Neutrophil (primary cell): ENCODE data around the gene RECQL5.

ENCODE experiments used
- H3K27ac ChIP-seq: fragments of 200-600 bp; sonication (generic); 2 replicates; pipeline ENCODE4 v1.5.1; 2016; ENCODE audit warnings: mild to moderate bottlenecking, moderate library complexity
- H3K27me3 ChIP-seq: fragments of 200-600 bp; sonication (generic); 2 replicates; pipeline ENCODE4 v1.6.0; 2016; ENCODE audit warnings: mild to moderate bottlenecking
- H3K36me3 ChIP-seq: fragments of 200-600 bp; sonication (generic); 2 replicates; pipeline ENCODE4 v1.5.1; 2017
- H3K4me1 ChIP-seq, 2 experiments: fragments of 200-600 bp in 1 of 2; sonication (generic) in 1 of 2; 1 replicate in 1 of 2; 2 replicates in 1 of 2; pipeline versions ENCODE4 v1.5.1 to v1.6.1; 2013 to 2016; ENCODE audit warnings: low read depth in 1 of 2, low read length in 1 of 2, mild to moderate bottlenecking in 1 of 2, moderate library complexity in 1 of 2; ENCODE audit not compliant: control insufficient read depth in 1 of 2, insufficient read depth in 1 of 2
- H3K4me3 ChIP-seq, 2 experiments: fragments of 200-600 bp in 1 of 2; sonication (generic) in 1 of 2; 1 replicate in 1 of 2; 2 replicates in 1 of 2; pipeline ENCODE4 v1.5.1; 2013 to 2016; ENCODE audit warnings: low read depth in 1 of 2, low read length in 1 of 2, mild to moderate bottlenecking in 1 of 2, moderate library complexity in 1 of 2
- H3K9me3 ChIP-seq: fragments of 200-600 bp; sonication (generic); 2 replicates; pipeline ENCODE4 v1.5.1; 2016
- TF ChIP-seq, protein P1 (sequence below): fragments of 200-600 bp; sonication (generic); IDR thresholded peaks from 2 replicates; pipeline ENCODE4 v1.5.1; 2016; ENCODE audit warnings: antibody characterized with exemption

Gene RECQL5

DNA sequence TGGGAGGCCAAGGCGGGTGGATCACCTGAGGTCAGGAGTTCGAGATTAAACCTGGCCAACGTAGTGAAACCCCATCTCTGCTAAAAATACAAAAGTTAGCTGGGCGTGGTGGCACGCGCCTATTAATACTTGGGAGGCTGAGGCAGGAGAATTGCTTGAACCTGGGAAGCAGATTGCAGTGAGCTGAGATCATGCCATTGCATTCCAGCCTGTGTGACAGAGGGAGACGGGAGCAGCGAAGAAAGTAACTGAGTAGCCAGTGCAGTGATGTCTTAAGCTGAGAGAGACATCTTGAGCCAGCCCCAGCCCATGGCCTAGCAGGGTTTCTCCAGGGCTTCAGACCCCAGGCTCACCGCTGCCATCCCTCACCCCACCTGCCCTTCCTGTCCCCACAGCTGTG, 43.6 kb downstream of the RECQL5 start:
- peaks cover 100% of the 10 kb centered on the region for H3K36me3 ChIP-seq
- H3K27ac ChIP-seq = no peak overlapping the region
- H3K4me1 ChIP-seq = no peaks in the 10 kb centered on the region
- TF ChIP-seq, protein P1, sequence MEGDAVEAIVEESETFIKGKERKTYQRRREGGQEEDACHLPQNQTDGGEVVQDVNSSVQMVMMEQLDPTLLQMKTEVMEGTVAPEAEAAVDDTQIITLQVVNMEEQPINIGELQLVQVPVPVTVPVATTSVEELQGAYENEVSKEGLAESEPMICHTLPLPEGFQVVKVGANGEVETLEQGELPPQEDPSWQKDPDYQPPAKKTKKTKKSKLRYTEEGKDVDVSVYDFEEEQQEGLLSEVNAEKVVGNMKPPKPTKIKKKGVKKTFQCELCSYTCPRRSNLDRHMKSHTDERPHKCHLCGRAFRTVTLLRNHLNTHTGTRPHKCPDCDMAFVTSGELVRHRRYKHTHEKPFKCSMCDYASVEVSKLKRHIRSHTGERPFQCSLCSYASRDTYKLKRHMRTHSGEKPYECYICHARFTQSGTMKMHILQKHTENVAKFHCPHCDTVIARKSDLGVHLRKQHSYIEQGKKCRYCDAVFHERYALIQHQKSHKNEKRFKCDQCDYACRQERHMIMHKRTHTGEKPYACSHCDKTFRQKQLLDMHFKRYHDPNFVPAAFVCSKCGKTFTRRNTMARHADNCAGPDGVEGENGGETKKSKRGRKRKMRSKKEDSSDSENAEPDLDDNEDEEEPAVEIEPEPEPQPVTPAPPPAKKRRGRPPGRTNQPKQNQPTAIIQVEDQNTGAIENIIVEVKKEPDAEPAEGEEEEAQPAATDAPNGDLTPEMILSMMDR = no peak
- no peaks in the 10 kb centered on the region for H3K27me3 ChIP-seq
- H3K4me3 ChIP-seq = no peak overlapping the region
- no peaks in the 10 kb centered on the region for H3K9me3 ChIP-seq

DNA sequence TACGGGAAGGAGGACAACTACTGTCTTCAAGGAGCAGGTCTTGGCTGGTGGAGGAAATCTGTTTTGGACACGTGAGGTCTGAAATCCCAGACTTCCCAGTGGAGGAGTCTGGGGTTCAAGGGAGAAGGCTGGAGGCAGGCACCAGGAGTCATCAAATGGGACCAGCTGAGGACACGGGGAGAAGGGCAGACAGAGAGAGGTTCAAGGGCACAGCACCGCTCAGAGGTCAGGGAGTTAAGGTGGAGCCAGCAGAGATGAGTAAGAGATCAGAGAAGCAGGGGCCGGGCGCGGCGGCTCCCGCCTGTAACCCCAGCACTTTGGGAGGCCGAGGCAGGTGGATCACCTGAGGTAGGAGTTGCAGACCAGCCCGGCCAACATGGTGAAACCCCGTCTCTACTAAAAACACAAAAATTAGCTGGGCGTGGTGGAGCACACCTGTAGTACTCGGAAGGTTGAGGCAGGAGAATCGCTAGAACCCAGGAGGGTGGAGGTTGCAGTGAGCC, 44.1 kb downstream of the RECQL5 start:
- no peaks in the 10 kb centered on the region for H3K9me3 ChIP-seq
- TF ChIP-seq, protein P1 = no peak

GRCh38 chr17:75622076-75622475, 44.9 kb downstream of the RECQL5 start:
- TF ChIP-seq, protein P1 = no peak
- no peak overlapping the region for H3K4me3 ChIP-seq
- H3K27ac ChIP-seq = no peak overlapping the region
- H3K36me3 ChIP-seq = peaks cover 100% of the 10 kb centered on the region
- no peaks in the 10 kb centered on the region for H3K4me1 ChIP-seq
- H3K9me3 ChIP-seq = no peaks in the 10 kb centered on the region
- H3K27me3 ChIP-seq = no peaks in the 10 kb centered on the region

More for the DNA sequence above, 44.1 kb downstream of the RECQL5 start:
- Histone ChIP-seq H3K4me1 (no peaks in the 10 kb centered on the region), H3K4me3 (no peak overlapping the region), H3K27me3 (no peaks in the 10 kb centered on the region), H3K36me3 (peaks cover 100% of the 10 kb centered on the region), H3K27ac (no peak overlapping the region)

DNA sequence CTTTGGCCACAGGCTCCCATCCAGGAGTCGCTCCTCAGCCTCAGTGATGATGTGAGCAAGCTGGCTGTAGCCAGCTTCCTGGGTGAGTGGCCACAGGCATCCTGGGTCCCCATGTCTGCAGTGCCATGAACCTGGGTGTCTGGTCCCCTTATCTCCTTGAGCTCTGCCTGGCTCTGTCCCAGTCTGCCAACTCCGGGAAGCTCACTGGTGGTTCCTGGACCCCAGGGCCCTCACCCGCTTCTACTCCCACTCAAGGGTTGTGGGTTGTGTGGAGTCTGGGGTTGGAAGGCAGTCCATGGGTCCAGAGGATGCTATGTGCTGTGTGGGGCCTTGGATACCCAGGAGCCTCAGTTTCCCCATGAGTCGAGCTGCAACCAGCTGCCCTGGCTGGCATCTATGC, 45.5 kb downstream of the RECQL5 start:
- H3K36me3 ChIP-seq = peaks cover 100% of the 10 kb centered on the region
- no peaks in the 10 kb centered on the region for H3K27me3 ChIP-seq
- H3K9me3 ChIP-seq = no peaks in the 10 kb centered on the region
- H3K27ac ChIP-seq = no peak overlapping the region
- TF ChIP-seq, protein P1 = no peak
- H3K4me1 ChIP-seq = no peaks in the 10 kb centered on the region
- no peak overlapping the region for H3K4me3 ChIP-seq

GRCh38 chr17:75619506-75620431, 47.2 kb downstream of the RECQL5 start:
- Histone ChIP-seq H3K9me3 (no peaks in the 10 kb centered on the region), H3K27ac (no peak overlapping the region), H3K27me3 (no peaks in the 10 kb centered on the region), H3K4me1 (no peaks in the 10 kb centered on the region), H3K36me3 (peaks cover 100% of the 10 kb centered on the region), H3K4me3 (no peak overlapping the region)
- TF ChIP-seq, protein P1 = no peak
